HG03354 (cell line): Measurements from ENCODE around the gene MUC3A.

Source experiments
- ATAC-seq: cut with Tn5 transposase; IDR thresholded peaks from one replicate; pipeline ENCODE4 v1.9.1; 2021; ENCODE audit warnings: mild to moderate bottlenecking; ENCODE audit not compliant: unreplicated experiment, poor library complexity, severe bottlenecking

The MUC3A gene

DNA sequence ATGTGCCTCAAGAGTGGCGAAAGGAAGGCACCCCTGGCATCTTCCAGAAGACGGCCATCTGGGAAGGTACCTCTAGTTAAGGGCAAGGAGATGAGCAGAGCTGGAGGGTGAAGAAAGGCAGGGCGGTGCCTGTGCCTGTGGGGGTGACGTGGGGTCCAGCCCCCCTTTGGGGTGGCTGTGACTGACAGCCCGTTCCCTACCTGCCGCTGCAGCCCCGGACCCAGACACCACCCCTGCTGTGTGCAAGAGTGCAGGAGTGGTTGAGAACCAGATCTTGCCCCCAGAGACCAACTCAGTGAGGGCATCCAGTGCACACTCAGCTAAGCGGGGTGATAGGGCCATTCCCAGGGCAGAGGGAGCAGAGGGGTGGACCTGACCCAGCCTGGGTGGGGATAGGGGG, 66.3 kb downstream of the MUC3A start:
- no peak for ATAC-seq

DNA sequence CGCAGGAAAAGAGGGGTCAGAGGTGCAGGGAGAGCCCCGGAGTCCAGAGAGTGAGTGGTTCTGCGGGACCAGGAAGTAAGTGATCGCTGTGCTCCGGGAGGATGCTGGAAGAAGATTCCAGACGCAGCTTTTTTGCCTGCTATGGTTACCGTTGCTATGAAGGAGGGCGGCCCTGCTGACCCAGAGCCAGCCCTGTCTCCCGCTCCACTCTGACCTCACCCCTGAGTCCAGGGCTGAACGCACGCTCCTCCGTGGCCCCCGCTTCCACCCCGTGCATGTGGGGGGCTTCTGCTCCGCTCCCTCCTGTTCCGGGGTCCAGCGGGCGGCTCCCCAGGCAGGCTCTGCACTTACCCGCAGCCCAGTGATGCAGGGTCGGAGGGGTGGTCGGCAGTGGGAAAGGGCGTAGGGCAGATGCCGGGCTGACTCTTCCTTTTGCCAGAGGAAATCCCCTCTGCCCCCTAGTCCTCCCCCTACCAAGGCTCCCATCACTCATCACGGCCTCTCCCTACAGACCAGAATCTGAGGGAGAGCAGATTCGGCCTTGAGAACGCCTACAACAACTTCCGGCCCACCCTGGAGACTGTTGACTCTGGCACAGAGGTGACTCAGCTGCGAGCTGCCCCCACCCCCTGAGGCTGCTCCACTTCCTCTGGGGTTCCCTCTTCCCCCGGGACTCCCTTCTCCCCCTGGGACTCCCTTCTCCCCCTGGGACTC, 67.9 kb downstream of the MUC3A start:
- ATAC-seq: peak; percentile 85
